ENCODE measurements around the gene NADSYN1. TPM values are rescaled to one million over a fixed set of nuclear protein-coding genes. Genes with fewer than 3 reads are reported as not detected.

NADSYN1 gene
- total RNA-seq, 1 experiment from 2014 or later: 45.1 TPM

- Mint-ChIP-seq H3K27me3 (ENCODE audit: low read depth) (no peaks in the 10 kb centered on the region), H3K4me3 (no peak overlapping the region), H3K4me1 (peaks cover 10% of the 10 kb centered on the region), H3K27ac (no peak overlapping the region), H3K36me3 (peaks cover 41% of the 10 kb centered on the region), H3K9me3 (no peaks in the 10 kb centered on the region)
- ATAC-seq (peak; percentile 98), DNase-seq (ENCODE audit: low spot score) (peak; percentile 52)
- POLR2A ChIA-PET: no interaction called here
- CTCF ChIA-PET: interaction anchor here (1.0 to 1.7 kb wide), 2 partner anchors 30 to 86 kb away, joined by 3 to 7 read pairs; partner anchors contain the start of gene DHCR7
- TF ChIP-seq ZNF425 (CRISPR knock-in tag; conservative IDR thresholded peaks at IDR 0.05) (no peak), ZNF121 (CRISPR knock-in tag; IDR thresholded peaks at IDR 0.05) (peak; percentile 82; the same call in 1 of the 2 replicates)
Measured at GRCh38 chr11:71477641-71478527, 24.9 kb downstream of the NADSYN1 start.

- H3K27ac Mint-ChIP-seq: no peak overlapping the region
- TF ChIP-seq SP1 (CRISPR knock-in tag; conservative IDR thresholded peaks at IDR 0.05) (no peak), FOXJ3 (CRISPR knock-in tag; IDR thresholded peaks at IDR 0.05; ENCODE audit: borderline replicate concordance) (no peak), ZBTB43 (CRISPR knock-in tag; IDR thresholded peaks at IDR 0.05) (no peak), JUN (CRISPR knock-in tag; IDR thresholded peaks at IDR 0.05) (no peak), NFYB (CRISPR knock-in tag; conservative IDR thresholded peaks at IDR 0.05; ENCODE audit: low read depth) (no peak), ERG (CRISPR knock-in tag; IDR thresholded peaks at IDR 0.05) (no peak), USF1 (CRISPR knock-in tag; IDR thresholded peaks at IDR 0.05) (no peak), AR (CRISPR knock-in tag; IDR thresholded peaks at IDR 0.05) (no peak), ZNF425 (CRISPR knock-in tag; conservative IDR thresholded peaks at IDR 0.05) (no peak), TCF7 (CRISPR knock-in tag; IDR thresholded peaks at IDR 0.05; ENCODE audit: low read depth) (no peak), ZNF281 (CRISPR knock-in tag; IDR thresholded peaks at IDR 0.05) (no peak), ZNF532 (CRISPR knock-in tag; IDR thresholded peaks at IDR 0.05; ENCODE audit: borderline replicate concordance) (no peak), ZNF121 (CRISPR knock-in tag; IDR thresholded peaks at IDR 0.05) (no peak)
Measured at GRCh38 chr11:71478528-71478840, 25.5 kb downstream of the NADSYN1 start.

More at GRCh38 chr11:71478528-71478840, 25.5 kb downstream of the NADSYN1 start:
- H3K27me3 Mint-ChIP-seq (ENCODE audit: low read depth): no peaks in the 10 kb centered on the region
- ChIA-PET POLR2A (interaction anchor here (0.6 kb wide), 1 partner anchor 26 kb away, joined by 3 read pairs; no protein-coding TSS in a partner anchor), CTCF (interaction anchor here (1.7 kb wide), 1 partner anchor 85 kb away, joined by 7 read pairs; no protein-coding TSS in a partner anchor)
- peaks cover 10% of the 10 kb centered on the region for H3K4me1 Mint-ChIP-seq
- H3K4me3 Mint-ChIP-seq: no peak overlapping the region
- ATAC-seq (no peak), DNase-seq (ENCODE audit: low spot score) (no peak)
- H3K36me3 Mint-ChIP-seq: peaks cover 44% of the 10 kb centered on the region
- H3K9me3 Mint-ChIP-seq: peaks cover 1% of the 10 kb centered on the region; the same call in 1 of the 2 replicates

Data from WTC11 (cell line).